ENCODE measurements around the gene ZNF878. TPM values are rescaled to one million over a fixed set of nuclear protein-coding genes. Genes with fewer than 3 reads are reported as not detected.

The ZNF878 gene
- polyA plus RNA-seq, 4 donors = 1.00 to 1.6 (median 1.3) TPM

DNA sequence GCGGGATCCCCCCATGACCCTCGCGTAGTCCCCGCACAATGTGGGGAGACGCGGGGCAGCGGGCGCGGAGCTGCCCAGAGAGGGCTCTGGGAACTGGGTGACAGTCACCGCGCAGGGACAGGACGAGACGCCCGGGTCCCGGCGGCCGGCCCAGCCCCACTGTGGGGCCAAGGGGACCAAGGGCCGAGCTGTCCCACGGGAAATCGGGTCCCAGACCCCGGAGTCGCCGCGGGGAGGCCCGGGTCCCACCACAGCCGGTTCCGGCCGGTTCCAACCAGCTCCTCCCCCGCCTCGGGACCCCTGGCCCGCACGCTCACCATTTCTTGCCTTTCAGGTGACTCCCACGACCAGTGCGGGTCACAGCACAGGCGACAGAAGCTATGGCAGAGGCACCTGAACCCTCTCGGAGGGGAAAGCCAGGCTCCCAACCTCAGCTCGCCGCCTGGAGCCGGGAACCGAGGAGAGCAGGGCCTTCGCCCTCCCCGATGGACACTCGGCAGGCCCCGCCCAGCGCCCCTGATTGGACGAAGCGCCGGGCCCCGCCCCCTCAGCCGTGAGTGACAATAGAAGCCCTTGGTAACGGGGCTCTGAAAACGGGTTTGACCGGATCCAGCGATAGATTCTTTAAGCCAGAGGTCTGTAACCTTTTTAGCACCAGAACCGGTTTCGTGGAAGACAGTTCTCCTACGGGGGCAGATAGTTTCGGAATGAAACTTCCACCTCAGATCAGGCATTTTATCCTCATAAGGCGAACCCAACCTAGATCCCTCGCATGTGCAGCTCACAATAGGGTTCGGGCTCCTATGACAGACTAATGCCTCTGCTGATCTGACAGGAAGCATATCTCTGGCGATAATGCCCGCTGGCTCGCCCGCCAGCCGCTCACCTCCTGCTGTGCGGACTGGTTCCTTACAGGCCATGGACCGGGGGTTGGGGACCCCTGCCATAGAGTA, 17.3 kb downstream of the ZNF878 start, which contains the start of gene ZNF433:
TSS of gene ZNF433 (minus strand) at position 460 of the 953 bp plus-strand sequence. CDS start at position 320, 140 bp downstream.
- DNase-seq (ENCODE audit: low read depth in 4 of 4, low spot score in 3 of 4) = peak; percentile 88 to 92 (median 91)

DNA sequence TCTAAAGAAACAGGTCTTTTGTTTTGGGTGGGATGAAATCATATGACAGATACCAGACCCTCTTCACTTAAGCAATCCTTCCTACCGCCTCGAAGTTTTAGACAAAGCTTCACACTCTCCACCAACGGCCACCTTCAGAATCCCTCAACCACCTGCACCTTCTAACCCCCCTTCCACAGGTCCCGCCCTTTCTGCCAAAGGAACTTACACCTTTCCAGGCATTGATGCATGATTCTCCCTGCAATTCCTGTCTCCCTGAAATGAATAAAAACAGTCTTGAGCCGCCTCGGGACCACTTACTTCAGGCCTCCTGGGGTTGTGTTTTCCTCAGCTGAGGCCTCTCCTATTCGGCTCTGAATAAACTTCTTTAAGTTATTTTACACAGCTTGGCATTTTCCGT, 18.1 kb downstream of the ZNF878 start:
- no peak for DNase-seq (ENCODE audit: low read depth in 4 of 4, low spot score in 3 of 4)

DNA sequence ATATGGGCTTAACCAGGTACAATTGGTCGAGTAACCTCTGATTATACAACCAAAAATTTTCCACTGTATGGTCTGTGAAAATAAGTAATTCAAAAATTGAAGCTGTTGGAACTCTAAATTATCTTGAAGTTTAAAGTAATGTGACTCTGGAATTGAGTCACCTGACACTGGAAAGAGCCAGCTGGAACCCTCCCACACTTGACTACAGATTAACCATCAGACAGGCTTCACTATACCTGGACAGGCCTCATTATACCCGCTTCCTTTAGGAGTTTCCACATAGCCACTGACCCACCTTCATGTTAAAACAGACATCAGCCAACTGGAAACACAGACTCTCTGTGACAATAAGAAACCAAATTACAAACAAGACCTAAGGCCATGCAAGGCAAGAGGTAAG, 18.6 kb downstream of the ZNF878 start:
- DNase-seq (ENCODE audit: low read depth in 4 of 4, low spot score in 3 of 4) = peak in 1 of 4 donors; percentile 37

DNA sequence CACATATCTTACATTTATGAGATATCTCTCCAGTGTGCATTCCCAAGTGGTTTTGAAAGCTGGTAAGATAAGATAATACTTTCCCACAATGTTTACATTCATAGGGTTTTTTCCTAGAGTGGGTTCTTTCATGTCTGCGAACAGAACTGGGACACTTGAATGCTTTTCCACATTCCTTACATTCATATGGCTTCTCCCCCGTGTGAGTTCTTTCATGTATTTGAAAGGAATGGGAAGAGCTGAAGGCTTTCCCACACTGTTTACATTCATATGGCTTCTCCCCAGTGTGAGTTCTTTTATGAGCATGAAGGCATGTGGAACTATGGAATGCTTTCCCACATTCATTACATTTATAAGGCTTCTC, 37.0 kb downstream of the ZNF878 start:
- no peak for DNase-seq (ENCODE audit: low read depth in 4 of 4, low spot score in 3 of 4)

DNA sequence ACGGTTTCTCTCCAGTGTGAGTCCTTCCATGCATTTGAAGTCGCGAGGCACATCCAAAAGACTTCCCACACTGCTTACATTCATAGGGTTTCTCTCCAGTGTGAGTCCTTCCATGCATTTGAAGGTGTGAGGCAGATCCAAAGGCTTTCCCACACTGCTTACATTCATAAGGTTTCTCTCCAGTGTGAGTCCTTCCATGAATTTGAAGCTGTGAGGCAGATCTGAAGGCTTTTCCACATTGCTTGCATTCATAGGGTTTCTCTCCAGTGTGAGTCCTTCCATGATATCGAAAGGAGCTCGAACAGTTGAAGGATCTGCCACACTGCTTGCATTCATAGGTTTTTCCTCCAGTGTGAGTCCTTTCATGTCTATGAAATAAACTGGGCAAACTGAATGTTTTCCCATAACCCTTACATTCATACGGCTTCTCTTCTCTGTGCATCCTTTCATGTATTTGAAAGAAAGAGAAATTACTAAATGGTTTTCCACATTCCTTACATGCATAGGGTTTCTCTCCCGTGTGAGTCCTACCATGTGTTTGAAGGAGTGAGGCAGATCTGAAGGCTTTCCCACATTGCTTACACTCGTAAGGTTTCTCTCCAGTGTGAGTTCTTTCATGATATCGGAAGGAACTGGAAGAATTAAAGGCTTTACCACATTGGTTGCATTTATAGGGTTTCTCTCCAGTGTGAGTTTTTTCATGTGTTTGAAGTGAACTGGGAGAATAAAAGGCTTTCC, 37.6 kb downstream of the ZNF878 start:
- no peak for DNase-seq (ENCODE audit: low read depth in 4 of 4, low spot score in 3 of 4)

DNA sequence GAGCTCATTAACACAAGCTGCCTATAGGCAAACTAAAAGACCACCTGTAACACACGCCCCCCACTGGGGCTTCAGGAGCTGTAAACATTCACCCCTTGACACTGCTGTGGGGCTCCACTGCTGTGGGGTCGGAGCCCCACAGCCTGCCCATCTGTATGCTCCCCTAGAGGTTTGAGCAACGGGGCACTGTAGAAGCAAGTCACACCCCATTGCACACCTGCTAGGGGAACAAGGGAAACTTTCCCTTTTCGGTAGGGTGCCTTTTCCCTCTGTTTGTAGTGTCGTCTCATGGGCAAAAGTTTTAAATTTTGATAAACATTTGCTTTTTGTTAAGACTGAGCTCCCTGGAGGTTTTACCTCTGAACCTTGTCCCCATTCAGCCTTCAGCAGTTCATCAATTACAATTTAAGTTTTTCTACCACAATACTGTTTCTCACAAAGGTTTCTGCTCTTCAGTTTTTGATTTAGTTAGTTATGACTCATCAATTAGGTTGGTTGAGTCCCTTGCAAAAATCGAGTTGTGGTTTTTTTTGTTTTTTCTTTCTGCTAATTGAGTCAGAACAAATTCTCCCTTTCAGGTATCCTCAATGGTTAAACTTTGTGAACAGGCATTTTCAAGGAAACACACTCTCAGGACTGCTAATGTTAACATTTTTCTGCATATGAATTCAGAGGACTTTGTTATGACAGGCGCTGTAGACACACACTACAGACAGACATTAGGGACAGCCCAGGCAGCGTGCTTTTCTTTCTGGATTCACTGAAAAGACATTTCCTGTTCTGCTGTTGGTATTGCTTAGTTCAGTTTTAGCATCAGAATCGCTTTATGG, 52.4 kb downstream of the ZNF878 start:
- DNase-seq (ENCODE audit: low read depth in 4 of 4, low spot score in 3 of 4) = no peak

DNA sequence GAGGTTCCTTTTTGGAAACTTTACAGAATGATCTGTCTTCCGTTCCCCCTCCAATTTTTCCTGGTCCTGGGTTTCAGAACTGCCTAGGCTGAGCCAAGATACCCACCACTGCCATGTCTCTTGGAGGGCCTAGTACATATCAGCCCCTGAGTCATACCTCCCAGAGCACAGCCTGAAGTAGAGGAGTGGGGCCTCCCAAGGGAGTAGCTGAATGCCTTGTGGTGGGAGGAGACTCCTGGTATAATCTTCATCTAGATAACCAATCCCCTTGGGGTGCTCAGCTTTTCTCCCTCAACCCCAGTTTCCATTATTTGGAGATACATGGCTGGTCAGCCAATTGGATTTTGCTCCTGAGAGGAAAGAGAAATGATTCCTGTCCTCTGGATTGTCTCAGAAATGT, 57.6 kb downstream of the ZNF878 start:
- no peak for DNase-seq (ENCODE audit: low read depth in 4 of 4, low spot score in 3 of 4)

Other genes starting within 250 kb of the ZNF878 start
- gene ZNF440, start 238.7 kb downstream of the ZNF878 start, polyA plus RNA-seq (ENCODE audit: insufficient read length in 4 of 4) = 10 to 100 TPM; 12.5 to 17.4 (median 14.5) TPM
- 10 to 100 TPM; 17.3 to 24.1 (median 21.2) TPM for gene ZNF439, start 204.2 kb downstream of the ZNF878 start, polyA plus RNA-seq (ENCODE audit: insufficient read length in 4 of 4)
- 10 to 100 TPM; 15.6 to 21.2 (median 17.4) TPM for gene ZNF69, start 165.2 kb downstream of the ZNF878 start, polyA plus RNA-seq (ENCODE audit: insufficient read length in 4 of 4)
- gene ZNF700, start 127.9 kb downstream of the ZNF878 start, polyA plus RNA-seq (ENCODE audit: insufficient read length in 4 of 4) = 10 to 100 TPM; 15.0 to 21.3 (median 17.4) TPM
- gene ZNF763, start 87.9 kb downstream of the ZNF878 start, polyA plus RNA-seq (ENCODE audit: insufficient read length in 4 of 4) = 10 to 100 TPM in 1 of 4 donors, 1 to 10 TPM in 3; 8.0 to 10.7 (median 8.3) TPM
- gene ZNF433, start 17.3 kb downstream of the ZNF878 start, polyA plus RNA-seq (ENCODE audit: insufficient read length in 4 of 4) = 10 to 100 TPM; 16.4 to 21.3 (median 17.4) TPM
- 10 to 100 TPM; 29.7 to 38.0 (median 32.1) TPM for gene ZNF844, start 11.8 kb upstream of the ZNF878 start, polyA plus RNA-seq (ENCODE audit: insufficient read length in 4 of 4)
- gene ZNF20, start 87.4 kb upstream of the ZNF878 start, polyA plus RNA-seq (ENCODE audit: insufficient read length in 4 of 4) = 1 to 10 TPM; 5.6 to 7.3 (median 7.2) TPM
- gene ZNF625, start 103.8 kb upstream of the ZNF878 start, polyA plus RNA-seq (ENCODE audit: insufficient read length in 4 of 4) = 10 to 100 TPM; 13.5 to 15.9 (median 14.8) TPM
- 10 to 100 TPM; 15.3 to 22.8 (median 20.0) TPM for gene ZNF136, start 110.1 kb upstream of the ZNF878 start, polyA plus RNA-seq (ENCODE audit: insufficient read length in 4 of 4)
- gene ZNF44, start 241.9 kb upstream of the ZNF878 start, polyA plus RNA-seq (ENCODE audit: insufficient read length in 4 of 4) = 10 to 100 TPM; 42.4 to 56.4 (median 52.8) TPM

Measured in right renal pelvis (tissue), 4 donors.